HG03565 (cell line): Measurements from ENCODE around the gene PDE2A.

Source experiments
- ATAC-seq: cut with Tn5 transposase; IDR thresholded peaks from one replicate; pipeline ENCODE4 v1.9.1; 2021; ENCODE audit warnings: mild to moderate bottlenecking, moderate library complexity; ENCODE audit not compliant: unreplicated experiment

PDE2A gene

DNA sequence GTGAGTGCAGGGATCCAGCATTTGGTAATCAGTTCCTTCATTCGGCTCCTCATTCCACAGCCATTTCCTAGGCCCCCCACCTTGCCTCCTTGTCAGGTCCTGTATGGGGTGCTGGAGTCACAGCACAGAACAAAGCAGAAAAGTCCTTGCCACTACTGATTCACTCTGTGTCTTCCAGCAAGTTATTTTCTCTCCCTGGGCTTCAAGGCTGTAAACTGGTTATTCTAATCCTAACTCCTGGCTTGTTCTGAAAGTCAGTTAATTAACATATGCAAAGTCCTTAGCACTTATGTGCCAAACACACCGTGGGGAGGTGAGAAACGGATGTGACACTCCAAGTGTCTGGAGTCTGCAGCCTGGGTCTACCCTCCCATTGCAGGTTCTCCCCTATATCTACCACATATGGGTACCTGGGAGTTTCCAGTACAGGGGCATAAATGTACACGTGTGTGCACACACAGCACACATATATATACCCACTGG lies 30.6 kb upstream of the PDE2A start:
- ATAC-seq, result no peak

DNA sequence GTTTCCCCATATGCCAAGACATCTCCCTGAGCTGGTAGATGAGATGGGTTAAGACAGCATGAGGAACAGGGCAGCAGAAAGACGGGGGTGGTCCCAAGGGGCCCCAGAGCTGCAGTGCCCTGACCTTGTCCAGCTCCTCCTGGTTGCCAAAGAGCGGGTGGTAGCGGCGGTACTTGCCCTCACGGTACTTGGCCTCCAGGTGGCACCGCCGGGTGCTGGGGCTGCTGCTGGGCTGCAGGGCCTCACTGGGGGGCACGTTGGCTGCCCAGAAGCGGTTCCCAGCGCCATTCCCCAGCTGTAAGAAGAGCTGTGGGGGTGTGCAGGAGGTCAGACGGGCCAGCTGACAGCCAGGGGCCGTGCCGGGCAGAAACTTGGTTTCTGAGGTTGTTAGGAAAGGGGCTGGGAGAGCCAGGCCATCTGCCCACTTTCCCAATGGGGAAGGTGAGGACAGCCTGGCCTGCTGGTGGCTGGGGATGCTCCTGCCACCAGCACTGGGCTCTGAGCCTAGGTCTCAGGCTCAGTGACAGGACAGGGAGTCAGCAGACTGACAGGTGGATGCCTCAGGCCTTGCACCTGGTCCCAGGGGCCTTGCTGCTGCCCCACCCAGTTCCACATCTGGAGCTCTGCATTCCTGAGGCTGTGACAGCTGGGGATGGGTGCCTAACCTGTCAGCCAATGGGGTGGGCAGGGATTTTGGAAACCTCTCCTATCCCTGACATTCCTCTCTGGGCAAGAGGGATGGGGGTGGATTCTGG lies 30.0 kb upstream of the PDE2A start:
- ATAC-seq, result no peak

DNA sequence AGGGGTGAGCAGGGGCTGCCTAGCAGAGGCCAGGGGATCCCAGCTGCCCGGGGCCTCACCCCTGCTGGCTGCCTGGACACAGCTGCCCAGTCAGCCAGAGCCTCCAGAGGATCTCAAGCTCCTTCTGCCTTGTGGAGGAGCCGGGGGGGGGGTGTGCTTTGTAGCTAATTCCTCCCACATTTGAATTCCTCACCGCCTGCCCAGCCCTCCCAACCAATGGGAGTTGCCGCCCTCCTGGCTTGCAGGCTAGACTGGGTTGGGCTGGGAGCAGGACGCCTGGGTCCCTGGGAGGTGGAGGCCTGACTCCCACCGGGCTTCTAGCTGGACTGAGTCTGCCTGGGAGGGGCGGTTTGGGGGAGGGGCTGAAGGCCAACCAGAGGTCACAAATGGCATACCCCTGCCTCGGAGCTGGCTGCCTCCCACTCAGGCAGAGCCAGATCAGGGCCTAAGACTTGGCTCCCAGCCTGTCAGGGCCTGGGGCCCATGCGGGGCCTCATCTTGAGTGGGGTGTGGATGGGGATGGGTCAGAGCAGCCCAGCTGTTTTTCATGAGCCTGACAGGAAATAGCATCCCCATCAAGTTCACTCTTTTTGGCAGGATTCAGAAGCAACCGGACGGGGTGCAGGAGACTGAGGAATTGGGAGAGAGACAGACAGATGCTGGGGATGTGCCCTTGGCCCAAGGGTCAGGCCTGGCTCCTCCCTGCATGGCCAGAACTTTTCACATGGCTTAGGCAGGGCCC lies 29.2 kb upstream of the PDE2A start:
- no peak for ATAC-seq

DNA sequence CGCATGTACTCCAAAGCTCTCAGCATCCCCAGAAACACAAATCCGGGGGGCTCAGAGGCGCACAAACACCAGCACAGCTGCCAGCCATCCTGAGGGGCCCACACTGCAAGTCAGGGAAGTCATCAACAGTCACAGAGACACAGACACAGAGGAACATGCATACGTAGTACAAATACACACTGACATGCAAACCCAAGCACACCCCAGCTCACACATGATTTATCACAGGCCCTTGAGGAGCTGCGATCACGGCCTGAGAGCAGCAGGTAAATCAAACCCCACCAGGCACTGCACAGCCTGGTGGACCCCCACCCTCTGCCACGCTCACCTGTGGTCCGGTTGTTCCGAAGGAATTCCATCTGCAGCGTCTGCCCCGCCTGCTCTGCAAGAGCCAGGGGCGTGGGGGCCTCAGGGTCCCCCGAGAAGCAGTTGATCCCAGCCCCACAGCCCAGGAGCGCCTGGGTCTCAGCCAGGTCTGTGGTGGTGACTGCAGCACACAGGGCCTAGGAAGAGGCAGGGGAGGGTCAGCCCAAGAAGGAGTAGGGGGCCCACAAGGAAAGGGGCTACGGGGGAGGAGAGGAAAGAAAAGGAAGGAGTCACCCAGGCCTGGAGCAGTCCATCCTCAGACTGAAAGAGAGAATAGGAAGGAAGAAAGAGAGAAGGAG lies 28.5 kb upstream of the PDE2A start:
- ATAC-seq, result no peak

DNA sequence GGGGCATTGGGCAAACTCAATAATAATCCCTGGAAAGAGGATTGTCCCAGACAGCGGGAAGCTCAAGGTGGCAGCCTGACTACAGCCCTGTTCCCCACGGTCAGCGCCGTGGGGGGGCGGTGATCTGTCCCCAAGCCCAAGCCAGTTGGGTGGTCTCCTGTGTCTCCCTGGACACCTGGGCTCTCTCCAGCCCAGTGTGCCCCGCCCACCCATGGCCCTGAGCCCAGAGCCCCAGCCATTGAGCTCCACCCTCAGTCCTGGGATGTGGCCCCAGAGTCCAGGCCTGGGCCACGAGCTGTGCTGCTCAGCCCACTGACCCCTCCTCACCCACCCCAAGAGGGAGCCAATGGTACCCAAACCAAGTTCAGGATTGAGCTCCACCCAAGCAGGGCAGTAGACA lies 27.9 kb upstream of the PDE2A start:
- ATAC-seq, result no peak

DNA sequence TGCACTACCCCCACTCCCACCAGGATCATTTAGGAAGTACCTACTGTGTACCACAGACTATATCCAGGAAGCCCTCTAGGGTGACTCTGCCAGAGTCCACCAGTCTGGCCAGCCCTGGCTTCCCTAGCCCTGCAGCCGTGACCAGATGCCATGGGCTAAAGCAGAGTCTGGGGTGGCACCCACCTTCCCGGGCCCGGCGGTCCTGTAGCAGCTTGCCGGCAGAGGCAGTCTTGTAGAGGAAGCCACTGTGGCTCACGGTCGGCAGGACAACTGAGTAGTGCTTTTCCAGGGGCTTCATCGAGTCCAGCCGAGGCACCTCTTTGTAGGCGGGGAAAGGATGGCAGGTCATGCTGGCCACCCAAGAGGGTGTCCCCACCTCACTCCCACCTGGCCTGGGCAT lies 27.2 kb upstream of the PDE2A start:
- no peak for ATAC-seq

DNA sequence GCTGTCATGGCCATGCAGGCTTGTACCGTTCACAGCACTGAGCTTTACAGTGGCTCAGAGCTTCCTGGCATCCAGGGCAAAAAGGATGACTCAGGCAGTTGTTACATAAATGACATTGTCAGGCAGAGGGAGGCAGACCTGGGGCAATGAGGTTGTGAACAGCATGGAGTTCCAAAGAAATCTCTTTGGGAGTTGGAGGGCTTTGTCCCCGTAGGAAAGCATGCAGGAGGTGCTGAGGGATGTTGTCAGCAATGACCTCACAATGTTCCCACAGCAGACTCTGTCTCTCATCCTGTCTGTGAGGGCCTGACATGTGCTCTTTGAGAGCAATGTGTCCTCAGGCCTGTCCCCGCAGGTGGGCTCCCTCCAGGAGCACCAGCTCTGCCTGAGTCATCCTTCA lies 25.9 kb upstream of the PDE2A start:
- ATAC-seq, result no peak

DNA sequence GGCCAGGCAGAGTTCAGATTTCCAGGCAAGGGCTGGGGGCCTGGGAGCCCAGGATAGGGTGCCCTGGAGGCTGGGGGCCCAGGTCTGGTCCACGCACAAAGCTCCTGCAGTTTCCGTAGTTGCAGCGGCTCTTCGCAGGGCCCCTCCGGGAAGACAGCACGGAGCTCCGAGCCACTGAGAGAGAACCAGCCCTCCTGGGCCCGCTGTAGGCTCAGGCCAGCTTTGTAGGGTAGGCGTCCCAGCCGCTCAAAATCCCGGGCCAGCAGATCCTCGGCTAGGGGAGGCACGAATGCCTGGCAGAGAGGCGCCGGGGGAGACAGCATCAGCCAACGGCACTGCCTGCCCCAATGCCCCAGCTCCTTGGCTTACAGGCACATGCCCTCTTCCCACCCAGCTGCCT lies 23.6 kb upstream of the PDE2A start:
- ATAC-seq, result no peak

DNA sequence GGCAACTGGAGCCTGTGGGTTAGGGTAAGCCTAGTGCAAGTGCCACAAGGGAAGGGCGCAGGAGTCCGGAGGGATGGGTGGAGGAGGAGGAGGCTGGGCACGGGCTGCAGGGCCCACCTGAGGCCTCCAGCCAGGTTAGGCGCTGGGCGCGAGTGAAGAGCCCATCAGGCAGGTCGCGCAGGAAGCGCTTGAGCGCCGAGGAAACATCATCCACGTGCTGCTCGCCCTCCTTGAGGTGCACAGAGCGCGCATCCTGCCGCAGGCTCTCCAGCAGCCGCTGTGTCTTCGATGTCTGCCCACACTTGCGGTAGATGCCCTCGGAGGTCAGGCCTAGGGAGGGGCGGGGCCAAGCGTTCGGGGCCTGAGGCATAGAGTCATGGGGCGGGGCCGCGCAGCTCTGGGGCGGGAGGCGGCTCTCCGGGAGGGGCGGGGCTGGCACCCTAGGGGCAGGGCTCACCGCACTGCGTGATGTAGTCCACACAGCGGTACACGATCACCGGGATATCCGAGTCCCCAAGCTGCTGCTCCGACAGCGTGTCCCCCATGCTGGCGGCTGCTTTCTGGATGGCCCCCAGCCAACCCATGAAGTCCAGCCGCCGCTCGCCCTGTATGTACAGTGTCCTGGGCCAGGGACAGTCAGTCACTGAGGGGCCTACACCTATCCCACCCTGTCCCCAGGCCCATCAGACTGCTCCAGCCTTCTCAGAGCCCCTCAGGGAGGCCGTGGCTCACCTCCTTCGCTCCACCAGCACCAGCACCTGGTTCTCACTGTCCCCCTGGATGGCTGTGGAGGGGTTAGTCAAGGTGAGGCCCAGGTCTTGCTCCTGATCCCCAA lies 22.9 kb upstream of the PDE2A start:
- ATAC-seq, result no peak

DNA sequence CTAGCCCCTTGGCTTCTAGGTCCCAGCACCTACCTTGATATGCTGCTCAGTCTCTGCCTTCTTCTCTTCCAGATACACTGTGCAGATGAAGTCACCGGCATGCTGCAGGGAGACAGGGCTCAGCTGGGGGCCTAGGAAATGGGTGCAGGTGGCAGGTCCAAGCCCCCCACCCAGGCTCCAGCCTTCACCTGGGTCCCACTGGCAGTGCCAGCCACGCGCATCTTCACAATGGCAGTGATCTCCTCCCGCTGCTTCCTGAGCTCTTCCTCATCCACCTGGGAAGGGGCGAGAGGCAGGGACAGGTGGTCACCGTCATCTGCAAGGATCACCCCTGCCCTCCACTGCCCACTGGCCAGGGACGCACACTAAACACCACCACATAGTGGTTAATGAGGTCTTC lies 21.1 kb upstream of the PDE2A start:
- ATAC-seq, result no peak

DNA sequence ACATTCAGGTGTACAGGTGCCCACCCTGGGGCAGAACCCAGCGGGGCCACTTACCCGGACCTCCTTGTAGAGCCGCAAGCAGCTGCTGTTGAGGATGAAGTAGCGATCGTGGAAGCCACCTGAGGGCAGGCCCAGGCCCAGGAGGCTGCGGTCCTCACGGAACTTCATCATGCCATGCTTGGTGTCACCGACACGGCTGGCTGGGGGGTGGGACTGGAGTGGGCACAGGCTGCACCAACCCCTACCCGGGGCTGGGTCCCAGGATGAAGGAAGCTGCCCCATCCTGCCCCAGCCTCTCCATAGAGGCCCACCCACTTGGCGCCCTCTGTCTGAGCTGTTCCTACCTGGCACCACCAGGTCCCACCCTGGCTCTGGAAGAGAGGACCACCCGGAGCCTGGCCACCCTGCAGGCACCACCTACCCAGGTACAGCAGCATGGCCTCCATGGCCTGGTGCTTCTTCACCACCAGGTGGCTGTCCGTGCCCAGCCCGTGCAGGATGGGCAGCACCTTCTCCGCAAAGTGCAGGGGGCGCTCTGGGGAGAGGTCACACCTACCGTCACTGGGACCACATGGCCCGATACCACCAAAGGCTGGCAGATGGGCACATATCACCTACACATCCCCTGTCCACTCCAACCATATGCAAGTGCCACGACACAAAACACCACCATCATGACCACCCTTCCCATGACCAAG lies 19.2 kb upstream of the PDE2A start:
- ATAC-seq, result no peak

DNA sequence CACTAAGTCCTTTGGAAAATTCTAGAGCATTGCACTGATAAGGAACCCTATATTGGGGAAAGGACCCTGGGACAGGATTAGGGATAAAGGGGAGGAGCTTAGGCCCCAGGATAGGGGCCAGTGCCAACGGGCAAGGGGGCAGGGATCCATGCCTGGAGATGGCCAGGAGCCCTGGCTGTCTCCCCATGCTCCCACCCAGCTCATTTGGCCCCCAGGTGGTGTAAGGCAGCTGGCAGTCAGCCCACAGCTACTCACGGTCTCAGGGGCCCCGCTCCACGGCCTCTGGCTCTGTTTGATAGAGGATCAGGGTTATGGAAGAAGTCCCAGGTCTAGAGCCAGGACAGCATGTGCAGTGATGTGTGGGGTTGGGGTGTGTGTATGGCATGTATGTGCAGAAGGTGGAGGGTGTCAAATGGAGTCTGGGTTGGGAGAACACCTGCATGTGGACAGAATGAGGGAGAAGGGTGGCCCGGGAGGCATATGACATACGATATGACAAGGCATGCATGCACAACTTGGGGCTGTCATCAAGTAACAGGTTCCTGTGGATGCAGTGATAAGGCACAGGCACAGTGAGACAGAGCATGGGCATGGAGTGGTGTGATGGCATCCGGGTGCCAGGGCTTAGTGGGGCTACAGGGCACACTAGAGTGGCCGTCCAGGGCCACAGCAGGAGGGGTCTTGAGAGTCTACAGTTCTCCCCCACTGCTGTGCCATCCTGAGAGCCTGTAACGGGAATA lies 18.4 kb upstream of the PDE2A start:
- no peak for ATAC-seq

DNA sequence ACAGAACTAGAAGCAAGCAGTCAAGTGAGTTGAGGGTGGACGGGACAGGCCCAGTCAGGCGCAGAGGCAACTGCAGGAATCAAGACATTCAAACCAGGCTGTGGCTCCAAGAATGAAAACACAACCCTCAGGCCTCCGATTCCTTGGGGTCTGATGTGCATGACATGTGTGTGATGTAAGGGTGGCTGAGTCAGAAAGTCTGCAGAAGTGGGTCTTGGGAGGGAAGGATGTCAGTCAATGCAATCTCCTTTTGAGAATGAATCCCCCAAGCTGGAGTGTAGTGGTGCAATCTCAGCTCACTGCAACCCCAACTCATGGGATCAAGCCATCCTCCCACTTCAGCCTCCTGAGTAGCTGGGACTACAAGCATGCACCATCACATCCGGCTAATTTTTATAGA lies 15.9 kb upstream of the PDE2A start:
- ATAC-seq, result no peak

DNA sequence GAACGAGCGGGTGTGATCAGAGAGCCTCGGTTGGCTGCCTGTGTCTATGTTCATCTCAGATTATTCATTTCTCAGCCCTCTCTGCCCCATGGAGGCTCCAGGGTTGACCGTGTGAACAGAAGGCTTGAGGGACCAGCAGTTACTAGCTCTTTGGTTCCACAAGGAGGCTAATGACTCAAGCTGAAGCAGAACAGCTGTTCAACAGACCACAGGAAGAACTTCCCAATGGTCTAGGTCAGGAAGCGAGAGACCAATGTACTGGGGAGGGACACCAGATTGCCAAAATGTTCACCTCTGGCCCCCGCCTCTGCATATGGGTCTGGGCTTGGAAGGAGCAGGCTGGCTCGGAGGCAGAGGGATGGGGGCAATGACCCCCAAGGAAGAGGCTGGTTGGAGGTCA lies 14.7 kb upstream of the PDE2A start:
- ATAC-seq, result no peak

DNA sequence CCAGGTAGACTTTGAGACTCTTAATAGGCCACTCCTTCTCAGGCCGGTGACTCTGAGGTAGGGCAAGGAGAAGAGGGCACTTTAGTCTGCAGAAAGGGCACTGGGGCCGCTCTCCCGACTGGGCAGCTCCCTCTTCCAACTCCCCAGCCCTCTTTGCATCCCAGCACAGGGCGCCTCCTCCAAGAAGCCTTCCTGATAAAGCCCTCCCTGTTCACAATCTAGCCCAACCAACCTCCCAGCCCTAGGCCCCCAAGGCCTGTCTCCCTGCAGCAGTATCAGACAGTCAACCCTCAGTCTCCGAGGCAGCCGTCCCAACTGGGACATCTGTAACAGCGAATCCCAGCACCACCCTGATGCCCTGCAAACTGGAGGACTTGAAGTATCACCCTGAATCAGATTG lies 14.3 kb upstream of the PDE2A start:
- ATAC-seq, result no peak

DNA sequence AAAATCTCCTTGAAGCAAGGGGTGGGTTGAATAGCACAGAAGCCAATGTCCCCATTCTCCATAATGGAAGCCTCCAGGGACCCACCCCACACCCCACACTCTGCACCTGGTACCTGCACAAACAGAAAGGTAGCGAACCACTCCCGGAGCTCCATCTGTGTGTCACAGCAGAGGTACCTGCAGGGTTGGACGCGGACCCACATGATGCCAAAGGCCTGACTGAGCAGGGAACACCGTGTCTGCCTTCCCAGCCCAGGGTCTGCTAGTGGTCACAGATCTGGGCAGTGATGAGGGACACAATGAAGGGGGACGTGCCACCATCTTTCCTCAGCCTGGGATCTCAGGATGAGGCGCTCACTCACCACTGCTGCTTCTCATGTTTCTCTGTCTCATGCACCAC lies 13.1 kb upstream of the PDE2A start:
- no peak for ATAC-seq

DNA sequence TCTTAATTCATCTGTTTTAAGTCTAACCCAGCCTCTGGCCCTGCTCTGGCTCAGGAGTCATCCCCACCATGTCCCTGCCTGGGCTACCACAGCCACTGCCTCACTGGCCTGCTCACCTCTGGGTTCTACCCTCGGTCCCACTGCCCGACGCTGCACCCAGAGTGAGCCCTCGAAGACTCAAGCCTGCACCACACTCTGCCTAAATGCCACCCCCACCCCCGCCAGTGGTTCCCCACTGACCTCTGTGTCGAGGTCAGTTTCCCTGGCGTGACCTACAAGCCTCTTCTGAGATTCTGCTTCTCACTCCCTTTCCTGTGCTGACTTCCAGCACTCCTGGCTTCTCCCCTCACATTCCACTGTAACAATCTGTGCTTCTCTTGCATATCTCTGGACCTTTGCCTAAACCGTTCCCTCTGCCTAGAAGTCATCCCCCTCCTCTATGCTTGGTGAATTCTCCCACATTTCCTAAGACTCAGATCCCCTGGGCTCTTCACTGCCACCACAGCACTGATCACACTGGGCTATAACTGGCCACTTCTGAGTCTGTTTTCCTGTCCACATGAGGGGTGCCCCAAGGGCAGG lies 12.5 kb upstream of the PDE2A start:
- no peak for ATAC-seq

DNA sequence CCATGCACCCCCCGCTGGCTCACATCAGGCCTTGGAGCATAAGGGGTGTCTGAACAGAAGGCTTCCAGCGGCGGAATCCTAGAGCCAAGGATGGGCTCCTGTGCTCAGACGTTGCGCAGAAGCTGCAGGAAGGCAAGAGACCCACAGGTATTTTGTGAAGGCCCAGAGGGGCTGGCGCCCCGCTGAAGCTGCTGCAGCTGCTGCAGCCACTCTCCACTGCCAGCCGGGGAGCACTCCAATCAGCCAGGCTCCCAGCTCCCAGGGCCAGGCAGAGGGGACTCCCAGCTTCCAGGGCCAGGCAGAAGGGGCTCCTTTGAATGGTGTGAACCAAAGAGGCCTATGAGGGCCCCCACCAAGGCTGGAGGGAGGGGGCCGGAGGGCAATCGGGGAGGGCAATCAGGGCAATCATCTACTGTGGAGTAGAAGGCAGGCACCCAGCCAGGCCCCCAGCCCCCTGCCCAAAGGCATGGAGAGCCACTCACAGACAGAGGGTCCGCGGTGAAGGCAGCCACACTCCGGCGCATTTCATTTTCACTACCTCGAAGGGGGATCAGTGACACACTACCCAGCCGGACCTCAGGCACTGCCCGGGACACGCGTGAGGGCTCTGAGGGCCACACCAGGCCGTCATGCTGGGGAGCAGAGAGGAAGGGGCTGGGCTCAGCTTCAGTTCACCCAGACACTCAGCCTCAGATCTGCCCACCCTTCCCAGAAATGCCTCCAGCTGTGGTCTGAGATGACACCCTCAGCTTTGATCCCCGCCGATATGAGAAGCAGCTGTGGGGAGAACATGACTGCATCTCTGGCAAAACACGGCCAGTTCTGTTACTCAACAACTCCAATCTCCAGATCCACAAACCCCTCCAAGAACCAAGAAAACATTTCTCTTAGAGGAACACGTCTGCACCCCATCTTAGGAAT lies 11.6 kb upstream of the PDE2A start:
- ATAC-seq, result no peak
